Mucosa of rectum (tissue), 2 donors: ENCODE data around the gene PXYLP1.

Experiments used
- H3K27ac ChIP-seq, 2 donors: one replicate each; pipeline ENCODE4 v1.7.0; 2013; ENCODE audit warnings: inconsistent platforms in 2 of 2, low read depth in 2 of 2, low read length in 2 of 2
- H3K27me3 ChIP-seq, 2 donors: one replicate each; pipeline ENCODE4 v1.7.0; 2013; ENCODE audit warnings: low read length in 2 of 2; ENCODE audit not compliant: control insufficient read depth in 2 of 2, insufficient read depth in 2 of 2
- H3K36me3 ChIP-seq, 2 donors: one replicate each; pipeline ENCODE4 v1.7.0; 2013; ENCODE audit warnings: low read length in 2 of 2; ENCODE audit not compliant: control insufficient read depth in 2 of 2, insufficient read depth in 2 of 2
- H3K4me1 ChIP-seq, 2 donors: one replicate each; pipeline ENCODE4 v1.7.0; 2013; ENCODE audit warnings: low read length in 2 of 2, mild to moderate bottlenecking in 1 of 2; ENCODE audit not compliant: control insufficient read depth in 2 of 2, insufficient read depth in 2 of 2
- H3K4me3 ChIP-seq, 2 donors: one replicate each; pipeline ENCODE4 v1.7.0; 2013; ENCODE audit warnings: low read length in 2 of 2
- H3K9ac ChIP-seq, 2 donors: one replicate each; pipeline ENCODE4 v1.7.0; 2013; ENCODE audit warnings: low read length in 2 of 2, low read depth in 1 of 2, mild to moderate bottlenecking in 1 of 2
- H3K9me3 ChIP-seq, 2 donors: one replicate each; pipeline ENCODE4 v1.7.0; 2013; ENCODE audit warnings: low read length in 2 of 2; ENCODE audit not compliant: control insufficient read depth in 2 of 2
- donor health status: healthy.
- donor health status: Normal muscosa, but diverticular disease.

Gene PXYLP1

DNA sequence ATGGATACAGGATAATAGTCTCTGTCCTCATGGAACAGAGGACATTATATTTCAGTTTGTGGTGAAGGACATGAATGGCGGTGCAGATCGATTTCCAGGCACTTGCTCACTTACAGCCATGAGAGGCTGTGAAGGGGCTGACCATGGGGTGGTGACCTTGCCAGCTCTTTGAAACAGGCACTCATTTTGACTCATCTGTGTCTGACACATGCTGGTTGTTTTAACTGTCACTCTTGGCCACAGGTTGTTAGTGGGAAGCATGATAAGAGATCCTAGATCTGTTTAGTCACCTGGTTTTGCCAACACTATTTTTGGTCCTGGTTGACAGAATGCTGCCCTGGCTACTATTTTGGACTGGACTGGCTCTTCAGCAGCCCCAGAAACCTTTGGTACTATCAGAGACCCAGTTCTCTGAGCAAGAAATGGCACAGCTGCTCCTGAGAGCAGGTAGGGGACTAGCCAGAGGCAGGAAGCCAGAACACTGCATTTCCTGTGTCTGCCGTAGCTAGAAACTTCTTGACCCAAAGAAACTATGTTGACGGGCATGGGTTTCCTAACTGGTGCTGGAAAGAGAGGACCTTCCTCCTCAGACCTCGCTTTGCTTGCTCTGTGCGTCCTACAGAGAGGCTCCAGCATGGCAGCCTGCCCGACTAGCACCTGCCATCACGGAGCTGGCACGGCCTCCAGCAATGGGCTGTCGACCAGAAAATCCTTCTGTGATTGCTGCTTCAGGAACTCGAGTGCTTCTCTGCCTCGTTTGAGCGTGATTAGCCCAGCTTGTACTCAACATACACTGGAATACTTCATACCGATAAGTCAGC lies 6.3 kb downstream of the PXYLP1 start:
- Histone ChIP-seq H3K4me3 (no peak overlapping the region), H3K27ac (no peak overlapping the region), H3K27me3 (no peaks in the 10 kb centered on the region)

GRCh38 chr3:141239511-141240281 lies 8.1 kb downstream of the PXYLP1 start:
- H3K27ac ChIP-seq: no peak overlapping the region

More for the DNA sequence above, 6.3 kb downstream of the PXYLP1 start:
- Histone ChIP-seq H3K4me1 (peaks cover 0 to 7% of the 10 kb centered on the region in 2 donors), H3K36me3 (no peaks in the 10 kb centered on the region), H3K9me3 (no peaks in the 10 kb centered on the region), H3K9ac (no peak overlapping the region)

GRCh38 chr3:141240286-141240685 lies 8.7 kb downstream of the PXYLP1 start:
- Histone ChIP-seq H3K9ac (no peak overlapping the region), H3K9me3 (no peaks in the 10 kb centered on the region), H3K36me3 (no peaks in the 10 kb centered on the region), H3K27ac (no peak overlapping the region), H3K4me3 (no peak overlapping the region), H3K4me1 (peaks cover 0 to 7% of the 10 kb centered on the region in 2 donors), H3K27me3 (no peaks in the 10 kb centered on the region)

More at GRCh38 chr3:141239511-141240281, 8.1 kb downstream of the PXYLP1 start:
- Histone ChIP-seq H3K9ac (no peak overlapping the region), H3K4me1 (peaks cover 0 to 7% of the 10 kb centered on the region in 2 donors), H3K27me3 (no peaks in the 10 kb centered on the region), H3K36me3 (no peaks in the 10 kb centered on the region), H3K4me3 (no peak overlapping the region), H3K9me3 (no peaks in the 10 kb centered on the region)

GRCh38 chr3:141240687-141241615 lies 9.3 kb downstream of the PXYLP1 start:
- Histone ChIP-seq H3K27ac (no peak overlapping the region), H3K36me3 (no peaks in the 10 kb centered on the region), H3K9ac (no peak overlapping the region), H3K27me3 (no peaks in the 10 kb centered on the region), H3K9me3 (no peaks in the 10 kb centered on the region), H3K4me3 (no peak overlapping the region), H3K4me1 (peaks cover 0 to 4% of the 10 kb centered on the region in 2 donors)

GRCh38 chr3:141241616-141242376 lies 10.2 kb downstream of the PXYLP1 start:
- Histone ChIP-seq H3K4me1 (no peaks in the 10 kb centered on the region), H3K4me3 (peak overlapping the region in 1 of 2 donors; percentile 5), H3K9ac (no peak overlapping the region), H3K36me3 (no peaks in the 10 kb centered on the region), H3K9me3 (no peaks in the 10 kb centered on the region), H3K27ac (no peak overlapping the region), H3K27me3 (no peaks in the 10 kb centered on the region)

DNA sequence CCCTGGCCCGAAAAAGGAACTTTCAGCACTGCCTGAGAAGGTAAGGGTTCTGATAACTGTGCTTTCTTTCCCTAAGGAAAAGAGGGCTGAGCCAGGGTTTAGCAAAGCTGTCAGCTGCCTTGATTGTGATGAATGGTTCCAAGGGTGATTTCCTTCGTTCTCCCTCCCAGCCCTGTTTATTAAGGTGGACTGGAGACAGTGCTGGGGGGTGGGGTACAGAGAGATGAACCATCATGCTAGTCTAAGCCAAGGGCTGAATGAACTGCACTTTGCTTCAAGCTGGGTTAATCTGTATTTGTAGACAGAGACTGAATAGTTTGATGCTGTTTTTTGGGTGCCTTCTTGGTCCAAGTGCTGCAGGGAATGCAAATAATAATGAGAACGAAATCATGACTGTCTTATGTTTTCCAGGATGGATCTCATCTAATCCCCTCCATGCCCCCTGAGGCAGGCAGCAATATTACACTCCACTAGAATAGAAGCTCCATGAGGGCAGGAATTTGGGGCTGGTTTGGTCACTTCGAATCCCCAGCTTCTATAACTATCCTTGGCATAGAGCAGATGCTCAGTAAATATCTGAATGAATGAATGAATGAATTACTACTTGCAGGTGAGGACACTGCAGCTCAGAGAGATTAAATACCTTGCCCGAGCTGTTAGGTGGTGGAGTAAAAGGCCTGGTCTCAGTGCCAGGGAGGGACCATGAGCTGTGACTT lies 10.9 kb downstream of the PXYLP1 start:
- Histone ChIP-seq H3K36me3 (no peaks in the 10 kb centered on the region), H3K4me1 (no peaks in the 10 kb centered on the region), H3K27ac (no peak overlapping the region), H3K27me3 (no peaks in the 10 kb centered on the region), H3K9ac (no peak overlapping the region), H3K4me3 (peak overlapping the region in 1 of 2 donors; percentile 5), H3K9me3 (no peaks in the 10 kb centered on the region)

DNA sequence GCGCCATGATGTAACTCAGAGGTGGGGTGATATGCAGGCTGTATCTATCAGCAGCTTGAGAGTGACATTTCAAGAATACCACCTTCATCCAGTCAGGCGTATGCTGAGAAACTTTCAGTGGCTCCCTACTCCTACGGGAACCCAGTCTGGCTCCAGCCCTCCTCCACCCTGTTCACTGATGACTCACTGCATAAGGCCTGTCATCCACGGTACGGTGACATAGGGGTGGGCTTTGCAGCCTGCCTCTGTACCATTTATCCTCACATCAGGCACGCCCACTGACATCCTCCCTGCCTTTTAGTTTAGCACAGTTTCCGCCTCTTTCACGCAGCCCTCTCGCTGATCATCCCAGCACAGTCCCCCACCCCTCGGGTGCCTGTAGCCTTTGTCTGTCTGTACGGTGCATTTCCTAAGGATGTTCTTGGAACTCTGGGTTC lies 11.7 kb downstream of the PXYLP1 start:
- no peaks in the 10 kb centered on the region for H3K36me3 ChIP-seq
- H3K9ac ChIP-seq: no peak overlapping the region
- H3K4me1 ChIP-seq: no peaks in the 10 kb centered on the region
- no peaks in the 10 kb centered on the region for H3K27me3 ChIP-seq
- H3K27ac ChIP-seq: no peak overlapping the region
- no peak overlapping the region for H3K4me3 ChIP-seq
- no peaks in the 10 kb centered on the region for H3K9me3 ChIP-seq

- no peaks in the 10 kb centered on the region for H3K4me1 ChIP-seq
- H3K9me3 ChIP-seq: no peaks in the 10 kb centered on the region
- H3K27me3 ChIP-seq: no peaks in the 10 kb centered on the region
- no peak overlapping the region for H3K27ac ChIP-seq
- no peak overlapping the region for H3K9ac ChIP-seq
- no peak overlapping the region for H3K4me3 ChIP-seq
- no peaks in the 10 kb centered on the region for H3K36me3 ChIP-seq
Measured at GRCh38 chr3:141246224-141246957, 14.8 kb downstream of the PXYLP1 start.
